AG09319 (cell line): ENCODE results near the gene MRI1.
A peak's percentile ranks its signal among the peaks of the same experiment; 100 is the strongest.

ENCODE experiments used
- DNase-seq: peaks from one replicate; pipeline ENCODE4 v3.0.0-alpha.2; 2010; ENCODE audit warnings: low read depth; ENCODE audit errors: extremely low read depth
- TF ChIP-seq, protein P1 (sequence below): IDR thresholded peaks from 2 replicates; pipeline ENCODE4 v1.5.1; 2011; ENCODE audit warnings: low read depth, mild to moderate bottlenecking, inconsistent platforms, low read length, moderate library complexity

Gene MRI1

DNA sequence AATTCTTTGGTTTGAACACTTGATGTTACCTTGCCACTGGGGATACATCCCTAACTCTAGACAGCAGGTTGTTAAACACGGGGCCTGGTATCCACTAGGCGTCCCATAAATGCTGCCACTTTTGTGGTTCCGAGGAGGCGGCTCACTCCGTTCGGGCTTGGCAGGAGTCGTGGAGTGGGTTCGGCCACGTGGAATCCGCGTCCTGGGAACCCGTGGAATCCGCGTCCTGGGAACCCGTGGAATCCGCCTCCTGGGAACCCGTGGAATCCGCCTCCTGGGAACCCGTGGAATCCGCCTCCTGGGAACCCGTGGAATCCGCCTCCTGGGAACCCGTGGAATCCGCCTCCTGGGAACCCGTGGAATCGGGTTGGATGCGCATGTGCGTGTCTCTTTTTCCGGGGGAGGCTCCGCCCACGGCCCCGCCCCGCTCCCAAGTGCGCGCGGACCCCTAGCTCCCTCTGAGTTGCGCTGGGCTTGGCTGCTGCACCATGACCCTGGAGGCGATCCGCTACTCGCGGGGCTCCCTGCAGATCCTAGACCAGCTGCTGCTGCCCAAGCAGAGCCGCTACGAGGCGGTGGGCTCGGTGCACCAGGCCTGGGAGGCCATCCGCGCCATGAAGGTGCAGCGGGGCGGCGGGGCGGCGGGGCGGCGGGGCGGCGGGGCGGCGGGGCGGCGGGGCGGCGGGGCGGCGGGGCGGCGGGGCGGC lies at the start of gene MRI1:
TSS of gene MRI1 (plus strand) at position 422 of the 707 bp plus-strand sequence. CDS start at position 489, 67 bp downstream.
- no peak for DNase-seq
- TF ChIP-seq, protein P1, sequence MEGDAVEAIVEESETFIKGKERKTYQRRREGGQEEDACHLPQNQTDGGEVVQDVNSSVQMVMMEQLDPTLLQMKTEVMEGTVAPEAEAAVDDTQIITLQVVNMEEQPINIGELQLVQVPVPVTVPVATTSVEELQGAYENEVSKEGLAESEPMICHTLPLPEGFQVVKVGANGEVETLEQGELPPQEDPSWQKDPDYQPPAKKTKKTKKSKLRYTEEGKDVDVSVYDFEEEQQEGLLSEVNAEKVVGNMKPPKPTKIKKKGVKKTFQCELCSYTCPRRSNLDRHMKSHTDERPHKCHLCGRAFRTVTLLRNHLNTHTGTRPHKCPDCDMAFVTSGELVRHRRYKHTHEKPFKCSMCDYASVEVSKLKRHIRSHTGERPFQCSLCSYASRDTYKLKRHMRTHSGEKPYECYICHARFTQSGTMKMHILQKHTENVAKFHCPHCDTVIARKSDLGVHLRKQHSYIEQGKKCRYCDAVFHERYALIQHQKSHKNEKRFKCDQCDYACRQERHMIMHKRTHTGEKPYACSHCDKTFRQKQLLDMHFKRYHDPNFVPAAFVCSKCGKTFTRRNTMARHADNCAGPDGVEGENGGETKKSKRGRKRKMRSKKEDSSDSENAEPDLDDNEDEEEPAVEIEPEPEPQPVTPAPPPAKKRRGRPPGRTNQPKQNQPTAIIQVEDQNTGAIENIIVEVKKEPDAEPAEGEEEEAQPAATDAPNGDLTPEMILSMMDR: no peak

- no peak for DNase-seq
- TF ChIP-seq, protein P1: no peak
Observed at GRCh38 chr19:13717194-13717643, 47.1 kb upstream of the MRI1 start.

DNA sequence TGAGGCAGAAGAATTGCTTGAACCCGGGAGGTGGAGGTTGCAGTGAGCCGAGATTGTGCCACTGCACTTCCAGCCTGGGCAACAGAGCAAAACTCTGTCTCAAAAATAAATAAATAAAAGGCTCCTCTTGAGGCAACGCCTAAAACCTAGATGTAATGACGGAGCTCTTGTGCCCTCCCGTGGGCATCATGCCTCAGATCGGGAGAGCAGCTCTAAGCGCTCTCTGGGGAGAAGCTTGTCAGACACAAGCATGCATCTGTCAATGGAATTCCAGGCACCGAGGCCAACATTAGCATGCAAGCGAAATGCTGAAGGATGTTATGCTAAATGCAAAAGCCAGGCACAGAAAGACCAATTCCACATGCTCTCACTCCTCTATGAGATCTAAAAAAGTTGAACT lies 45.6 kb upstream of the MRI1 start:
- TF ChIP-seq, protein P1: peak; percentile 69
- DNase-seq: peak; percentile 70

GRCh38 chr19:13722146-13722545 lies 42.2 kb upstream of the MRI1 start:
- DNase-seq: no peak
- TF ChIP-seq, protein P1: no peak

DNA sequence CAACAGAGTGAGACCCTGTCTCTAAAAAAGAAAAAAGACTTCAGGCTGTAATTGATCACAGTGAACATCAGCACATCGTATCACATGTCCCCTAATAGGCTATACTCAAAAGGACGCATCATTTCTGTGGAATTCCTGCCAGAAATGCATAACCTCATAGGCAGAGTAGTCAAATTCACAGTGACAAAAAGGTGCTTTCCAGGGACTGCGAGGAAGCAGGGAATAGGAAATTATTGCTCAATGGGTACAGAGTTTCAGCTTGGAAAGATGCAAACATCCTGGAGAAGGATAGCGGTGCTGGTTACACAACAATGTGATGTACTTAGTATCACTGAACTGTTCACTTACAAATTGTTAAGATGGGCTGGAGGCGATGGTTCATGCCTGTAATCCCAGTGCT lies 41.1 kb upstream of the MRI1 start:
- DNase-seq: no peak
- TF ChIP-seq, protein P1: no peak

GRCh38 chr19:13726323-13726722 lies 38.0 kb upstream of the MRI1 start:
- TF ChIP-seq, protein P1: no peak
- no peak for DNase-seq

- TF ChIP-seq, protein P1: no peak
- no peak for DNase-seq
Observed at GRCh38 chr19:13727798-13728197, 36.5 kb upstream of the MRI1 start.
